Measurements from ENCODE around the gene EXOSC1.
"Not testable (repeated sequence)": the region's sequence is repeated elsewhere in the genome, so short reads cannot be mapped to it uniquely, and the experiment has no call there.

EXOSC1 gene

GRCh38 chr10:97407211-97407951 is 38.4 kb downstream of the EXOSC1 start:
- peak; percentile 90 for DNase-seq

DNA sequence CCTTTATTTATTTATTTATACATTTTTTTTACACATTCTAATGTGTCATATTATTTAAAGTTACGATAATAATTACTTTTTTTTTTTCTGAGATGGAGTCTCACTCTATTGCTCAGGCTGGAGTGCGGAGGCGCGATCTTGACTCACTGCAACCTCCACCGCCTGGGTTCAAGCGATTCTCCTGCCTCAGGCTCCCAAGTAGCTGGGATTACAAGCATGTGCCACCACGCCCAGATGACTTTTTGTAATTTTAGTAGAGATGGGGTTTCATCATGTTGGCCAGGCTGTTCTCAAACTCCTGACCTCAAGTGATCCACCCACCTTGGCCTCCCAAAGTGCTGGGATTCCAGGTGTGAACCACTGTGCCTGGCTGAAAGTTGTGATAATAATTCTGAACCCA is 39.3 kb downstream of the EXOSC1 start:
- not testable (repeated sequence) for DNase-seq

GRCh38 chr10:97406064-97406463 is 39.7 kb downstream of the EXOSC1 start:
- DNase-seq = no peak

DNA sequence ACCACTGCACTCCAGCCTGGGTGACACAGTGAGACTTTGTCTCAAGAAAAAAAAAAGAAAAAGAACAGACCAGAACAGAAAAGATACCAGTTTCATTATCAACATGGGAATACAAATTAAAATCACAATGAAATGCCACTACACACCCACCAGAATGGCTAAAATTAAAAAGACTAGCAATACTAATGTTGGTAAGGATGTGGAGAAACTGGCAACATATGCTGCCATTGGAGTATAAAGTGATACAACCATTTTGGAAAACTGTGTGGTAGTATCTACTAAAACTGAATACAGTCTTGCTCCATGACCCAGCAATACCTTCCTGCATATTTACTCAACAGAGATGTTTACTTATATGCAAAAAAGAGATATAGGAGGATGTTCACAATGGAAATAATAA is 41.8 kb downstream of the EXOSC1 start:
- DNase-seq = no peak

- no peak for DNase-seq
These were observed 44.3 kb downstream of the EXOSC1 start for GRCh38 chr10:97401455-97401919.

DNA sequence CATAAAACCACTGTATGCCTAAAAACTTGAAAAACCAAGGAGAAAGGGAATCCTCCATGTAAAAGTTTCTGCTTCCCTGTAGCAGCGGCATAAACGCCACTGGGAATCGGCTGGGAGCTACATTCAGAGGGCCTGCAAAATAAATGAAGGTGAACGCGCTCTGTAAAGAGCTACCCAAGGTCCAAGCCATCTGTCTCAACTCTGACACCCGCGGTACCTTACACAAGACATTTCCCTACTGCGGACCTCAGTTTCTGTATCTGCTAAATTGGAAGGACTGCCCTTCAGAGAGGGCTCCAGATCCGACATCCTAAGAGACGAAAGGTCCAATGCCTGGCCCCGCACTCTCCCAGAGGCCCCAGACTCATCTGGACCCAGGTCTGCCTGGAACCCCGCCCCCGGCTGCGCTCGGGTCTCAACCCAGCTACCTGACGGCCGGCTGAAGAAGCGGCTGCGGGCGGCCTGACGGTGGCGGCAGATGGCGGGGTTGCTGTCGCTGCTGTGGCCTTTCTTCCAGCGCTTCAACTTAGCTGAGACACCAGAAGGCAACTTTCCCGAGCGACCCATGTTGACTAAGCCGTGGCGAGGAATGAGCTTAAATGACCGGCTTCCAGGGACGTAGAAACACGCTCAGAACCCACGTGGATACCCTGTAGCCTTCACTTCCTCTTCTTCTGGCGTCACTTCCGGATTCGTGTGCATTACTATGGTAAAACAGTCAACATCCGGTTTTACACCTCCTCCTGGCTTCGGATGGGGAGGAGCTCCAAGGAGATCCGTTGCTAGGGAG is 44.9 kb downstream of the EXOSC1 start, which contains the start of gene RRP12:
RRP12 (minus strand) TSS at position 676 of the 790 bp plus-strand sequence; CDS start at position 567, 109 bp downstream.
- DNase-seq = peak; percentile 95

DNA sequence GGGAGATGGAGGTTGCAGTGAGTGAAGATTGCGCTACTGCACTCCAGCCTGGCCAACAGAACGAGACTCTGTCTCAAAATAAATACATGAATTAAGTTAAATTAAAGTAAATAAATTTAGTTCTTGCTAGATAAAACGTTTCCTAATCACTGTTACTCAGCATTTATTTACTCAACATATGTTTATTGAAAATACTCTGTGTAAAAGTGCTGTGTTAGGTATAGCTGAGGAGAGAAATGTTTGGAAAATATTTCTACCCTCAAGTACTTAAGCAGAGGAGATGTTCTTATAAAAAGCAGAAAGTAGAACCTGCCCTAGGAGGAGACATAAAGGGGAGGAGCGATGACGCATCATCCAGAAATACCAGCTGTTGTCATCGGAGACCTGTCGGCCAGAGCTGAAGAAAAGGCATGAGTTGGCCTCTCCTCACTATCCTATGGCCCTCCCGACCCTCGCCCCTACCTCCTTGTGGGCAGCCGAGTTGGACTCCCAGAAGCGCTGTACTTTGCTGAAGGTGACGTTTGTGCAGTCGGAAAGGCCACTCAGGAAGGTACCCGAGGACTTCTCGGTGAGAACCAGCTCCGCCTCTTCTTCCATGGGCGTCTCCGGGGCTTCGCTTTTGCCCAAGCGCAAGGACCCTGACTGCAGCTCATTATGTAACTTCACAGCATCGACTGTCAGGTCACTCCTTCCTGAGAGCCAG is 45.8 kb downstream of the EXOSC1 start:
- peak; percentile 79 for DNase-seq

- no peak for DNase-seq
These were observed 49.8 kb downstream of the EXOSC1 start for GRCh38 chr10:97396056-97396455.

- no peak for DNase-seq
These were observed 52.7 kb downstream of the EXOSC1 start for GRCh38 chr10:97393034-97393573.

- DNase-seq = no peak
These were observed 55.7 kb downstream of the EXOSC1 start for GRCh38 chr10:97390091-97390490.

DNA sequence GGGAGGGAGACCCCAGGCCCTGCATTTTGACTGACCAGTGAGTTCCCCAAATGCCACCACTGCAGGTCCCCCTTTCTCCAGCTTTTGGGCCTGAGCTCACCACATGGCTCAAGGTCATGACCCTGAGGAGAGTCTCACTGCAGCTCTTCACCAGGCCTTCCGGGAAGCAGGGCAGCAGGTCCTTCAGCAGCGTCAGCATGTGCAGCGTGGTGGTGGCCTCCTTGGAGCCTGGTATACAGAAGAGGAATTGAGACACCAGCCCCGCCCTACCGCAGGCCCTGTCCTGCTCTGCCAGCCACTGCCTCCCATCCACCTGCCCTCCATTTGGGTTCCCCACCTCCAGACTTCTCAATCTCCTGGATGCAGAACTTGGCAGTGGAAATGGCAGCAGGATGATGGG is 57.7 kb downstream of the EXOSC1 start:
- no peak for DNase-seq
